Thyroid gland (tissue), 4 donors: Measurements from ENCODE around the gene EHBP1L1. TPM values are rescaled to one million over a fixed set of nuclear protein-coding genes. Genes with fewer than 3 reads are reported as not detected.

ENCODE experiments used
- DNase-seq, 2 donors: peaks; one replicate each; pipeline ENCODE4 v3.0.0-alpha.2; 2019
- H3K27ac ChIP-seq, 3 donors: fragments of 200-600 bp; sonication (generic); 1 replicate in 2 of 3; 2 replicates in 1 of 3; pipeline ENCODE4 v1.5.1; 2016 to 2019; ENCODE audit warnings: mild to moderate bottlenecking in 1 of 3, moderate library complexity in 1 of 3
- H3K27me3 ChIP-seq: fragments of 200-600 bp; sonication (generic); one replicate; pipeline ENCODE4 v1.5.1; 2019
- H3K36me3 ChIP-seq, 2 donors: fragments of 200-600 bp; sonication (generic); one replicate each; pipeline ENCODE4 v1.5.1; 2016 to 2019
- H3K4me1 ChIP-seq, 2 donors: fragments of 200-600 bp; sonication (generic); one replicate each; pipeline ENCODE4 v1.5.1; 2017 to 2019
- H3K4me3 ChIP-seq, 3 donors: fragments of 200-600 bp; sonication (generic); replicated peaks in 1 of 3; 1 replicate in 2 of 3; 2 replicates in 1 of 3; pipeline ENCODE4 v1.5.1; 2016; ENCODE audit warnings: mild to moderate bottlenecking in 1 of 3
- H3K9me3 ChIP-seq: fragments of 200-600 bp; sonication (generic); one replicate; pipeline ENCODE4 v1.5.1; 2017
- POLR2A ChIP-seq, 2 donors: fragments of 450-650 bp; IDR thresholded peaks; one replicate each; pipeline ENCODE4 v1.6.1; 2017; ENCODE audit warnings: antibody characterized with exemption in 2 of 2, mild to moderate bottlenecking in 2 of 2, moderate library complexity in 1 of 2
- whole genome bisulfite sequencing, 2 donors: methylation state at CpG; one replicate each; pipeline ENCODE4 v1.1.5; 2017; 5-methylcytosine and 5-hydroxymethylcytosine counted together
- intact Hi-C: fragments of 100-400 bp; cut with DNase I; formaldehyde crosslinking; loops from one replicate; pipeline ENCODE4 v1.15.1; 2023
- total RNA-seq, 4 donors: library from RNA; depleted of rRNA; stranded (reverse); fragments of >200 nt; gene quantifications; one replicate each; pipeline ENCODE4 v1.2.3, GENCODE V29; 2016
- TF ChIP-seq, protein P1 (sequence below), 6 experiments: fragments of 200-600 bp in 3 of 6; fragments of 450-650 bp in 3 of 6; sonication (generic) in 3 of 6; IDR thresholded peaks; one replicate each; pipeline ENCODE4 v1.5.1; 2016 to 2019; ENCODE audit warnings: antibody characterized with exemption in 6 of 6, mild to moderate bottlenecking in 2 of 6, inconsistent platforms in 1 of 6, moderate library complexity in 1 of 6

Gene EHBP1L1
- total RNA-seq, 4 donors from 2014 or later = 8.6 to 18.8 (median 12.0) TPM

DNA sequence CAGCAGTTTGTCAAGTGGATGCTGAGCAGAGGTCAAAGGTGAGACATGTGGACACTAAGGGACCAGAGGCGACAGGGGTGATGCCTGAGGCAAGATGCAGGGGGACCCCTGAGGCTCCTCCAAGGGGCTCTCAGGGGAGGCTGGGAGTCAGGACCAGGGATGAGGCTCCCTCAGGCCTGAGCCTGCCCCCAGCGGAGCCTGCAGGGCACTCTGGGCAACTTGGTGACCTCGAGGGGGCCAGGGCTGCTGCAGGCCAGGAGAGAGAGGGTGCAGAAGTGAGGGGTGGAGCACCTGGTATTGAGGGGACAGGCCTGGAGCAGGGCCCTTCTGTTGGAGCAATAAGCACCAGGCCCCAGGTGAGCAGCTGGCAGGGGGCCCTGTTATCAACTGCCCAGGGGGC, 6.1 kb downstream of the EHBP1L1 start:
- no peak for TF ChIP-seq POLR2A (IDR thresholded peaks at IDR 0.05)
- TF ChIP-seq, protein P1, sequence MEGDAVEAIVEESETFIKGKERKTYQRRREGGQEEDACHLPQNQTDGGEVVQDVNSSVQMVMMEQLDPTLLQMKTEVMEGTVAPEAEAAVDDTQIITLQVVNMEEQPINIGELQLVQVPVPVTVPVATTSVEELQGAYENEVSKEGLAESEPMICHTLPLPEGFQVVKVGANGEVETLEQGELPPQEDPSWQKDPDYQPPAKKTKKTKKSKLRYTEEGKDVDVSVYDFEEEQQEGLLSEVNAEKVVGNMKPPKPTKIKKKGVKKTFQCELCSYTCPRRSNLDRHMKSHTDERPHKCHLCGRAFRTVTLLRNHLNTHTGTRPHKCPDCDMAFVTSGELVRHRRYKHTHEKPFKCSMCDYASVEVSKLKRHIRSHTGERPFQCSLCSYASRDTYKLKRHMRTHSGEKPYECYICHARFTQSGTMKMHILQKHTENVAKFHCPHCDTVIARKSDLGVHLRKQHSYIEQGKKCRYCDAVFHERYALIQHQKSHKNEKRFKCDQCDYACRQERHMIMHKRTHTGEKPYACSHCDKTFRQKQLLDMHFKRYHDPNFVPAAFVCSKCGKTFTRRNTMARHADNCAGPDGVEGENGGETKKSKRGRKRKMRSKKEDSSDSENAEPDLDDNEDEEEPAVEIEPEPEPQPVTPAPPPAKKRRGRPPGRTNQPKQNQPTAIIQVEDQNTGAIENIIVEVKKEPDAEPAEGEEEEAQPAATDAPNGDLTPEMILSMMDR (IDR thresholded peaks at IDR 0.05) = no peak
- intact Hi-C loops = no loop called here
- no peak overlapping the region for H3K27ac ChIP-seq
- H3K27me3 ChIP-seq = no peaks in the 10 kb centered on the region
- peaks cover 3 to 5% of the 10 kb centered on the region in 2 donors for H3K36me3 ChIP-seq
- 84 to 92% methylated on average over 3 of the region's 3 CpGs for WGBS, 2 donors
- H3K4me3 ChIP-seq = no peak overlapping the region
- peaks cover 0 to 21% of the 10 kb centered on the region in 2 donors for H3K4me1 ChIP-seq
- no peaks in the 10 kb centered on the region for H3K9me3 ChIP-seq
- no peak for DNase-seq

DNA sequence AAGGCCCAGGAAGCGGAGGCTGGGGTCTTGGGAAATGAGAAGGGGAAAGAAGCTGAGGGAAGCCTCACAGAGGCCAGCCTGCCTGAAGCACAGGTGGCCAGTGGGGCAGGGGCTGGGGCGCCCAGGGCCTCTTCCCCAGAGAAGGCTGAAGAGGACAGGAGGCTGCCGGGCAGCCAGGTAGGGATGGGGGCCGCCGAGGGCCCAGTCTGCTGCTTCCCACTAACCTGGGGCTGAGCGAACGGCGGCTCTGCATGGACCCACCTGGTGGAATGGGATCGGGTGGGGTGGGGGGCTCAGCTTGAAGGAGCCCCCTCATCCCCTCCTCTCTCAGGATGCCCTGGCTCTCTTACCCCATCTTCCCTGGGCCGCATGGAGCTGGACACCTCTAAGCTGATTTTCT, 7.7 kb downstream of the EHBP1L1 start:
- peaks cover 0 to 22% of the 10 kb centered on the region in 2 donors for H3K4me1 ChIP-seq
- no peak overlapping the region for H3K27ac ChIP-seq
- intact Hi-C loops = no loop called here
- 84 to 85% methylated on average over 7 to 9 of the region's 10 CpGs for WGBS, 2 donors
- no peaks in the 10 kb centered on the region for H3K27me3 ChIP-seq
- TF ChIP-seq POLR2A (IDR thresholded peaks at IDR 0.05) = no peak
- TF ChIP-seq, protein P1 (IDR thresholded peaks at IDR 0.05) = no peak
- no peak for DNase-seq
- H3K4me3 ChIP-seq = no peak overlapping the region
- no peaks in the 10 kb centered on the region for H3K9me3 ChIP-seq
- H3K36me3 ChIP-seq = peaks cover 3 to 5% of the 10 kb centered on the region in 2 donors

DNA sequence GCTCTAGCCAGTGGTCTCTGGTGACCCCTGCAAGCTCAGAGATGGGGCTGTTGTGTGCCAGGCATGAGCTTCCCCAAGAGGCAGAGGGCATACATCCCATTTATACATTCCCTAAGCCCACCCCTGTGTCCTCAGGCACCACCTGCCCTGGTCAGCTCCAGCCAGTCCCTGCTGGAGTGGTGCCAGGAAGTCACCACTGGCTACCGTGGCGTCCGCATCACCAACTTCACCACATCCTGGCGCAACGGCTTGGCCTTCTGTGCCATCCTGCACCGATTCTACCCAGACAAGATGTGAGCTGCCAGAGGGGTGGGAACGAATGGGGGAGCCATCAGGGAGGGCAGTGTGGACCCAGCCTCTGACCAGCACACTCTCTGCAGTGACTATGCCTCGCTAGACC, 8.3 kb downstream of the EHBP1L1 start:
- no peak overlapping the region for H3K4me3 ChIP-seq
- no peak for DNase-seq
- TF ChIP-seq, protein P1 (IDR thresholded peaks at IDR 0.05) = no peak
- TF ChIP-seq POLR2A (IDR thresholded peaks at IDR 0.05) = no peak
- H3K9me3 ChIP-seq = no peaks in the 10 kb centered on the region
- no peaks in the 10 kb centered on the region for H3K27me3 ChIP-seq
- H3K27ac ChIP-seq = no peak overlapping the region
- peaks cover 0 to 23% of the 10 kb centered on the region in 2 donors for H3K4me1 ChIP-seq
- intact Hi-C loops = no loop called here
- WGBS, 2 donors = 67 to 73% methylated on average over 2 to 5 of the region's 8 CpGs
- peaks cover 3 to 5% of the 10 kb centered on the region in 2 donors for H3K36me3 ChIP-seq

DNA sequence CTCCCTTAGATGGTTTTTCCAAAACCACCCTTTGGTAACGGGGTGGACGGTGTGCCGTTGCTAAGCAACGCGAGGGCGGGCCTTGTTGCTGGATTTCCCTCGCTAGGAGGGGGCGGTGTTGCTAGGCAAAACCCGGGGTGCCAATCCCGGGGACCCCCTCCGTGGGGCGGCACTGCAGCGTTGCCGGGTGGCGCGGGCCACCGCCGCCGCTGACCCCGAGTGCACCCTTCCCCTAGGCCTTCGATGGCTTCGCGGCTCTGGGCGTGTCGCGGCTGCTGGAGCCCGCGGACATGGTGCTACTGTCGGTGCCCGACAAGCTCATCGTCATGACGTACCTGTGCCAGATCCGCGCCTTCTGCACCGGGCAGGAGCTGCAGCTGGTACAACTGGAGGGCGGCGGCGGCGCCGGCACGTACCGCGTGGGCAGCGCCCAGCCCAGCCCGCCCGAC, 8.9 kb downstream of the EHBP1L1 start:
- Histone ChIP-seq H3K27ac (no peak overlapping the region), H3K4me3 (no peak overlapping the region), H3K9me3 (no peaks in the 10 kb centered on the region), H3K27me3 (no peaks in the 10 kb centered on the region), H3K4me1 (peaks cover 0 to 23% of the 10 kb centered on the region in 2 donors), H3K36me3 (peaks cover 3 to 5% of the 10 kb centered on the region in 2 donors)
- TF ChIP-seq, protein P1 (IDR thresholded peaks at IDR 0.05) = no peak
- no peak for TF ChIP-seq POLR2A (IDR thresholded peaks at IDR 0.05)
- intact Hi-C loops = no loop called here
- 29% methylated on average over 9 to 33 of the region's 46 CpGs for WGBS, 2 donors
- no peak for DNase-seq

DNA sequence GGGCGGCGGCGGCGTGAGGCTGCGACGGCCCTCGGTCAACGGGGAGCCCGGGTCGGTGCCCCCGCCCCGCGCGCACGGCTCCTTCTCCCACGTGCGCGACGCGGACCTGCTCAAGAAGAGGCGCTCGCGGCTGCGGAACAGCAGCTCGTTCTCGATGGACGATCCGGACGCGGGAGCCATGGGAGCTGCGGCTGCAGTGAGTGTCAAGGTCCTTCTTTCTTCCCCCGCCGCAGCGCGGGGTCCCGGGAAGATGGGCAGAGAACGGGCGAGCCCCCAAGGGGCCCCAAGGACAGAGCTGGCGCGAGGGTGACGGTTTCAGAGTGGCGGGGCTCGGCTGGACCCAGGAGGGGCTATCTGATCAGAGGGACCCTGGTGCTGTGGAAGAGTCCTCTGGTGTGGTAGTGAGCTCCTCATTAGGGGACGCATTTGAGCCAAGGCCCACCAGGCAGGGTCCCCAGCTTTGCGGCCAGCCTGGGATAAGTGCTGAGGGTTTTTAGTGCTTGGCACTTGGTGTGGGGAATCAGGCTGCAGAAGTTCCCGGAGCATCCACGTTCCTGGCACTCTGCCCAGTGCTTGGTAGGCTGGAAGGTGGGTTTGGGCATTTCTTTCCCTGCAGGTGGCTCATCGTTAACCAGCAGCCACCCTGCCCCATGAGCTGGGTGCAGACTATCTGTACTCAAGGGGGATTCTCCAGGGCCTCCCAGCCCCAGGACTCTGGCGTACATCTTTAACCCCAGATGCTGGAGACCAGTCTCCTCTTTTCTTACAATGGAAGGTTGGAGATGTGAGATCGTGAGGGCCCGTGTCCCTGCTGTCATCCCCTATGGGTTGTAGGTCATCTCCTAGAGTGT, 9.8 kb downstream of the EHBP1L1 start:
- TF ChIP-seq, protein P1 (IDR thresholded peaks at IDR 0.05) = no peak
- no peak for TF ChIP-seq POLR2A (IDR thresholded peaks at IDR 0.05)
- WGBS, 2 donors = 51 to 73% methylated on average over 6 to 24 of the region's 51 CpGs
- Histone ChIP-seq H3K27ac (no peak overlapping the region), H3K4me3 (no peak overlapping the region), H3K4me1 (peaks cover 0 to 23% of the 10 kb centered on the region in 2 donors), H3K9me3 (no peaks in the 10 kb centered on the region), H3K36me3 (peaks cover 0 to under 1% of the 10 kb centered on the region in 2 donors), H3K27me3 (no peaks in the 10 kb centered on the region)
- intact Hi-C loops = no loop called here
- DNase-seq = no peak
